ENCODE results near the gene GAN. TPM values are rescaled to one million over a fixed set of nuclear protein-coding genes. Genes with fewer than 3 reads are reported as not detected.
"Not testable (repeated sequence)": the region's sequence is repeated elsewhere in the genome, so short reads cannot be mapped to it uniquely, and the experiment has no call there.

GAN gene
- total RNA-seq, 2 experiments from 2014 or later = 13.6 to 14.5 TPM

GRCh38 chr16:81329947-81330346, 15.2 kb downstream of the GAN start:
- Mint-ChIP-seq H3K4me1 (ENCODE audit: low read depth) (peaks cover 7% of the 10 kb centered on the region), H3K27ac (no peak overlapping the region), H3K9me3 (no peaks in the 10 kb centered on the region), H3K27me3 (no peaks in the 10 kb centered on the region), H3K36me3 (no peaks in the 10 kb centered on the region), H3K4me3 (no peak overlapping the region)
- intact Hi-C loops (cut with micrococcal nuclease) = no loop called here
- CTCF ChIA-PET = no interaction called here
- DNase-seq = no peak
- POLR2A ChIA-PET = no interaction called here

GRCh38 chr16:81333356-81333755, 18.6 kb downstream of the GAN start:
- CTCF ChIA-PET = no interaction called here
- DNase-seq = no peak
- Mint-ChIP-seq H3K27ac (no peak overlapping the region), H3K4me3 (no peak overlapping the region), H3K27me3 (no peaks in the 10 kb centered on the region), H3K36me3 (peaks cover 4% of the 10 kb centered on the region), H3K4me1 (ENCODE audit: low read depth) (peaks cover 20% of the 10 kb centered on the region), H3K9me3 (no peaks in the 10 kb centered on the region)
- intact Hi-C loops (cut with micrococcal nuclease) = no loop called here
- POLR2A ChIA-PET = no interaction called here

GRCh38 chr16:81335669-81336068, 20.9 kb downstream of the GAN start:
- POLR2A ChIA-PET = interaction anchor here (0.6 to 2.6 kb wide), 4 partner anchors 21 to 272 kb away, joined by 3 to 17 read pairs (median 5); partner anchors contain the start of gene GAN
- H3K9me3 Mint-ChIP-seq = no peaks in the 10 kb centered on the region
- H3K4me3 Mint-ChIP-seq = no peak overlapping the region
- no peaks in the 10 kb centered on the region for H3K27me3 Mint-ChIP-seq
- peak overlapping the region; percentile 52 for H3K27ac Mint-ChIP-seq
- CTCF ChIA-PET = interaction anchor here (1.0 to 1.4 kb wide), 2 partner anchors 22 to 74 kb away, joined by 3 to 5 read pairs; no protein-coding TSS in a partner anchor
- peaks cover 20% of the 10 kb centered on the region for H3K4me1 Mint-ChIP-seq (ENCODE audit: low read depth)
- intact Hi-C loops (cut with micrococcal nuclease) = loop anchor here (2.0 kb wide), 1 partner anchor 21 kb away; the partner anchor contains the start of gene GAN
- peak; percentile 75 for DNase-seq
- peaks cover 7% of the 10 kb centered on the region for H3K36me3 Mint-ChIP-seq

GRCh38 chr16:81337097-81337496, 22.3 kb downstream of the GAN start:
- no peak for DNase-seq
- peaks cover 20% of the 10 kb centered on the region for H3K4me1 Mint-ChIP-seq (ENCODE audit: low read depth)
- POLR2A ChIA-PET = interaction anchor here (2.6 kb wide), 1 partner anchor 23 kb away, joined by 17 read pairs; the partner anchor contains the start of gene GAN
- peaks cover 7% of the 10 kb centered on the region for H3K36me3 Mint-ChIP-seq
- intact Hi-C loops (cut with micrococcal nuclease) = no loop called here
- no peaks in the 10 kb centered on the region for H3K9me3 Mint-ChIP-seq
- H3K27me3 Mint-ChIP-seq = no peaks in the 10 kb centered on the region
- CTCF ChIA-PET = no interaction called here
- no peak overlapping the region for H3K4me3 Mint-ChIP-seq
- no peak overlapping the region for H3K27ac Mint-ChIP-seq

- H3K27ac Mint-ChIP-seq; DNase-seq; H3K4me3 Mint-ChIP-seq; CTCF ChIA-PET; H3K27me3 Mint-ChIP-seq; intact Hi-C loops (cut with micrococcal nuclease); POLR2A ChIA-PET; H3K4me1 Mint-ChIP-seq (ENCODE audit: low read depth): not testable (repeated sequence)
- Mint-ChIP-seq H3K36me3 (peaks cover 22% of the 10 kb centered on the region), H3K9me3 (peaks cover 60% of the 10 kb centered on the region)
These were observed 30.4 kb downstream of the GAN start for GRCh38 chr16:81345172-81345571.

- POLR2A ChIA-PET = no interaction called here
- peaks cover 25% of the 10 kb centered on the region for H3K36me3 Mint-ChIP-seq
- CTCF ChIA-PET = interaction anchor here (1.0 kb wide), 1 partner anchor 86 kb away, joined by 3 read pairs; no protein-coding TSS in a partner anchor
- no peak overlapping the region for H3K4me3 Mint-ChIP-seq
- peaks cover 57% of the 10 kb centered on the region for H3K9me3 Mint-ChIP-seq
- no peak for DNase-seq
- no peaks in the 10 kb centered on the region for H3K4me1 Mint-ChIP-seq (ENCODE audit: low read depth)
- no peaks in the 10 kb centered on the region for H3K27me3 Mint-ChIP-seq
- intact Hi-C loops (cut with micrococcal nuclease) = no loop called here
- H3K27ac Mint-ChIP-seq = no peak overlapping the region
These were observed 32.7 kb downstream of the GAN start for GRCh38 chr16:81347425-81347824.

GRCh38 chr16:81349608-81350305, 35.0 kb downstream of the GAN start:
- CTCF ChIA-PET = interaction anchor here (0.6 kb wide), 1 partner anchor 389 kb away, joined by 3 read pairs; no protein-coding TSS in a partner anchor

GRCh38 chr16:81350306-81350615, 35.5 kb downstream of the GAN start:
- H3K9me3 Mint-ChIP-seq = peaks cover 31% of the 10 kb centered on the region
- H3K4me1 Mint-ChIP-seq (ENCODE audit: low read depth) = peaks cover 11% of the 10 kb centered on the region
- H3K4me3 Mint-ChIP-seq = no peak overlapping the region
- intact Hi-C loops (cut with micrococcal nuclease) = loop anchor here (5.0 to 10.0 kb wide), 2 partner anchors 38 to 145 kb away; partner anchors contain the start of gene GAN
- H3K36me3 Mint-ChIP-seq = peaks cover 24% of the 10 kb centered on the region
- no peak overlapping the region for H3K27ac Mint-ChIP-seq
- no peaks in the 10 kb centered on the region for H3K27me3 Mint-ChIP-seq
- ChIA-PET POLR2A (no interaction called here), CTCF (interaction anchor here (0.6 kb wide), 1 partner anchor 426 kb away, joined by 3 read pairs; no protein-coding TSS in a partner anchor)
- DNase-seq = no peak

More at GRCh38 chr16:81349608-81350305, 35.0 kb downstream of the GAN start:
- no peaks in the 10 kb centered on the region for H3K27me3 Mint-ChIP-seq
- H3K4me3 Mint-ChIP-seq = no peak overlapping the region
- H3K36me3 Mint-ChIP-seq = peaks cover 24% of the 10 kb centered on the region
- peaks cover 36% of the 10 kb centered on the region for H3K9me3 Mint-ChIP-seq
- POLR2A ChIA-PET = no interaction called here
- DNase-seq = no peak
- no peak overlapping the region for H3K27ac Mint-ChIP-seq
- intact Hi-C loops (cut with micrococcal nuclease) = loop anchor here (5.0 to 10.0 kb wide), 2 partner anchors 37 to 145 kb away; partner anchors contain the start of gene GAN
- peaks cover 11% of the 10 kb centered on the region for H3K4me1 Mint-ChIP-seq (ENCODE audit: low read depth)

GRCh38 chr16:81353895-81354294, 39.1 kb downstream of the GAN start:
- Mint-ChIP-seq H3K27me3 (no peaks in the 10 kb centered on the region), H3K4me1 (ENCODE audit: low read depth) (peaks cover 11% of the 10 kb centered on the region), H3K4me3 (no peak overlapping the region), H3K36me3 (peaks cover 15% of the 10 kb centered on the region), H3K9me3 (no peaks in the 10 kb centered on the region), H3K27ac (no peak overlapping the region)
- intact Hi-C loops (cut with micrococcal nuclease) = loop anchor here (1.0 to 10.0 kb wide), 3 partner anchors 42 to 149 kb away; partner anchors contain the start of gene GAN
- ChIA-PET CTCF (interaction anchor here (0.6 to 0.7 kb wide), 2 partner anchors 149 to 371 kb away, joined by 3 read pairs; no protein-coding TSS in a partner anchor), POLR2A (no interaction called here)
- no peak for DNase-seq

- Mint-ChIP-seq H3K9me3 (no peaks in the 10 kb centered on the region), H3K36me3 (peaks cover 21% of the 10 kb centered on the region), H3K27ac (no peak overlapping the region), H3K4me1 (ENCODE audit: low read depth) (peaks cover 11% of the 10 kb centered on the region), H3K27me3 (no peaks in the 10 kb centered on the region), H3K4me3 (no peak overlapping the region)
- DNase-seq = no peak
- ChIA-PET POLR2A (no interaction called here), CTCF (interaction anchor here (1.0 kb wide), 1 partner anchor 97 kb away, joined by 5 read pairs; no protein-coding TSS in a partner anchor)
- intact Hi-C loops (cut with micrococcal nuclease) = loop anchor here (10.0 kb wide), 1 partner anchor 153 kb away; no protein-coding TSS in a partner anchor
These were observed 43.0 kb downstream of the GAN start for GRCh38 chr16:81357711-81358260.

GRCh38 chr16:81358860-81359259, 44.1 kb downstream of the GAN start:
- POLR2A ChIA-PET = no interaction called here
- Mint-ChIP-seq H3K4me3 (no peak overlapping the region), H3K27ac (no peak overlapping the region), H3K4me1 (ENCODE audit: low read depth) (peaks cover 4% of the 10 kb centered on the region), H3K27me3 (no peaks in the 10 kb centered on the region), H3K9me3 (no peaks in the 10 kb centered on the region), H3K36me3 (peaks cover 24% of the 10 kb centered on the region)
- intact Hi-C loops (cut with micrococcal nuclease) = loop anchor here (10.0 kb wide), 1 partner anchor 154 kb away; no protein-coding TSS in a partner anchor
- CTCF ChIA-PET = interaction anchor here (0.6 to 0.7 kb wide), 2 partner anchors 325 to 360 kb away, joined by 3 read pairs; no protein-coding TSS in a partner anchor
- no peak for DNase-seq

- DNase-seq = no peak
- no peaks in the 10 kb centered on the region for H3K27me3 Mint-ChIP-seq
- intact Hi-C loops (cut with micrococcal nuclease) = loop anchor here (10.0 kb wide), 1 partner anchor 515 kb away; no protein-coding TSS in a partner anchor
- H3K4me1 Mint-ChIP-seq (ENCODE audit: low read depth) = no peaks in the 10 kb centered on the region
- peaks cover 21% of the 10 kb centered on the region for H3K36me3 Mint-ChIP-seq
- no peak overlapping the region for H3K27ac Mint-ChIP-seq
- H3K4me3 Mint-ChIP-seq = no peak overlapping the region
- CTCF ChIA-PET = no interaction called here
- no peaks in the 10 kb centered on the region for H3K9me3 Mint-ChIP-seq
- POLR2A ChIA-PET = no interaction called here
These were observed 45.4 kb downstream of the GAN start for GRCh38 chr16:81360135-81360534.

Measured in activated CD4-positive, alpha-beta memory T cell treated with anti-CD3 and anti-CD28 coated beads for 36 hours (primary cell).